OCI-LY1 (cell line): ENCODE measurements around the gene APBB3.
"Not testable (repeated sequence)": the region's sequence is repeated elsewhere in the genome, so short reads cannot be mapped to it uniquely, and the experiment has no call there.

Source experiments
- H2AFZ ChIP-seq: fragments of 200-600 bp; sonication (generic), shearing (Covaris generic); 2 replicates; pipeline ENCODE4 v1.6.0; 2014; ENCODE audit warnings: antibody characterized with exemption, mild to moderate bottlenecking, low read length
- H3F3A ChIP-seq: fragments of 200-600 bp; sonication (generic), shearing (Covaris generic); 2 replicates; pipeline ENCODE4 v1.6.0; 2014; ENCODE audit warnings: mild to moderate bottlenecking, antibody characterized with exemption, low read length, moderate library complexity; ENCODE audit not compliant: insufficient read depth
- H3K27ac ChIP-seq: fragments of 200-600 bp; sonication (generic); 2 replicates; pipeline ENCODE4 v1.5.1; 2014; ENCODE audit warnings: low read length, mixed run types, mild to moderate bottlenecking, low read depth; ENCODE audit not compliant: poor library complexity, severe bottlenecking
- H3K27me3 ChIP-seq: fragments of 200-600 bp; sonication (generic); 2 replicates; pipeline ENCODE4 v1.6.0; 2014; ENCODE audit warnings: antibody characterized with exemption, mild to moderate bottlenecking, low read length, moderate library complexity; ENCODE audit not compliant: insufficient read depth
- H3K36me3 ChIP-seq: fragments of 200-600 bp; sonication (generic); 2 replicates; pipeline ENCODE4 v1.6.1; 2014; ENCODE audit warnings: mild to moderate bottlenecking, antibody characterized with exemption, low read length, moderate library complexity, mixed read lengths; ENCODE audit not compliant: insufficient read depth
- H3K4me1 ChIP-seq: fragments of 200-600 bp; sonication (generic); 2 replicates; pipeline ENCODE4 v1.5.1; 2014; ENCODE audit warnings: mild to moderate bottlenecking, low read length, moderate library complexity; ENCODE audit not compliant: insufficient read depth, severe bottlenecking
- H3K4me2 ChIP-seq: fragments of 200-600 bp; sonication (generic), shearing (Covaris generic); 2 replicates; pipeline ENCODE4 v1.6.1; 2014; ENCODE audit warnings: low read length
- H3K4me3 ChIP-seq: fragments of 200-600 bp; sonication (generic); 2 replicates; pipeline ENCODE4 v1.5.1; 2014; ENCODE audit warnings: low read length, low read depth, mild to moderate bottlenecking, mixed read lengths; ENCODE audit not compliant: poor library complexity, severe bottlenecking
- H3K79me2 ChIP-seq: fragments of 200-600 bp; shearing (Covaris generic); 2 replicates; pipeline ENCODE4 v1.6.1; 2016; ENCODE audit warnings: mixed run types, low read length, mixed read lengths; ENCODE audit not compliant: insufficient read depth
- H3K9ac ChIP-seq: fragments of 200-600 bp; sonication (generic), shearing (Covaris generic); 2 replicates; pipeline ENCODE4 v1.6.1; 2014; ENCODE audit warnings: mild to moderate bottlenecking, low read length, mixed read lengths
- H3K9me2 ChIP-seq: fragments of 200-600 bp; sonication (generic), shearing (Covaris generic); 2 replicates; pipeline ENCODE4 v1.6.1; 2014; ENCODE audit warnings: low read depth, mild to moderate bottlenecking, low read length, mixed read lengths
- H3K9me3 ChIP-seq: fragments of 200-600 bp; shearing (Covaris generic); 2 replicates; pipeline ENCODE4 v1.6.1; 2014; ENCODE audit warnings: low read length, mixed read lengths
- H4K20me1 ChIP-seq: fragments of 200-600 bp; sonication (generic), shearing (Covaris generic); 2 replicates; pipeline ENCODE4 v1.6.0; 2016; ENCODE audit warnings: mild to moderate bottlenecking, low read length; ENCODE audit not compliant: insufficient read depth
- CTCF ChIP-seq: fragments of 200-600 bp; sonication (generic), shearing (Covaris generic); IDR thresholded peaks from 2 replicates; pipeline ENCODE4 v1.5.1; 2017; ENCODE audit warnings: mild to moderate bottlenecking, antibody characterized with exemption, low read length, moderate library complexity, mixed read lengths
- EZH2 ChIP-seq: fragments of 200-600 bp; sonication (generic), shearing (Covaris generic); IDR thresholded peaks from 2 replicates; pipeline ENCODE4 v1.8.0; 2017; ENCODE audit warnings: borderline replicate concordance, mixed run types, mild to moderate bottlenecking, antibody characterized with exemption, low read length, moderate library complexity, mixed read lengths

The APBB3 gene

GRCh38 chr5:140588311-140589070 lies 24.1 kb upstream of the APBB3 start:
- Histone ChIP-seq H3K27me3 (no peaks in the 10 kb centered on the region), H3K4me3 (no peak overlapping the region), H3K9me3 (no peaks in the 10 kb centered on the region), H3K4me2 (no peak overlapping the region), H3K79me2 (no peaks in the 10 kb centered on the region), H4K20me1 (no peaks in the 10 kb centered on the region), H3K27ac (no peak overlapping the region), H2AFZ (no peak overlapping the region), H3K4me1 (no peaks in the 10 kb centered on the region), H3K36me3 (no peaks in the 10 kb centered on the region), H3K9ac (no peak overlapping the region), H3F3A (no peaks in the 10 kb centered on the region), H3K9me2 (no peaks in the 10 kb centered on the region)
- TF ChIP-seq CTCF (no peak), EZH2 (no peak)

GRCh38 chr5:140587495-140587894 lies 23.1 kb upstream of the APBB3 start:
- no peaks in the 10 kb centered on the region for H3K9me3 ChIP-seq
- H3K79me2 ChIP-seq: no peaks in the 10 kb centered on the region
- H3K9ac ChIP-seq: no peak overlapping the region
- no peaks in the 10 kb centered on the region for H3K27me3 ChIP-seq
- H3K4me1 ChIP-seq: no peaks in the 10 kb centered on the region
- H3K9me2 ChIP-seq: no peaks in the 10 kb centered on the region
- H2AFZ ChIP-seq: no peak overlapping the region
- TF ChIP-seq CTCF (no peak), EZH2 (no peak)
- H3F3A ChIP-seq: no peaks in the 10 kb centered on the region
- H3K4me3 ChIP-seq: no peak overlapping the region
- no peak overlapping the region for H3K4me2 ChIP-seq
- H4K20me1 ChIP-seq: no peaks in the 10 kb centered on the region
- no peak overlapping the region for H3K27ac ChIP-seq
- H3K36me3 ChIP-seq: no peaks in the 10 kb centered on the region

DNA sequence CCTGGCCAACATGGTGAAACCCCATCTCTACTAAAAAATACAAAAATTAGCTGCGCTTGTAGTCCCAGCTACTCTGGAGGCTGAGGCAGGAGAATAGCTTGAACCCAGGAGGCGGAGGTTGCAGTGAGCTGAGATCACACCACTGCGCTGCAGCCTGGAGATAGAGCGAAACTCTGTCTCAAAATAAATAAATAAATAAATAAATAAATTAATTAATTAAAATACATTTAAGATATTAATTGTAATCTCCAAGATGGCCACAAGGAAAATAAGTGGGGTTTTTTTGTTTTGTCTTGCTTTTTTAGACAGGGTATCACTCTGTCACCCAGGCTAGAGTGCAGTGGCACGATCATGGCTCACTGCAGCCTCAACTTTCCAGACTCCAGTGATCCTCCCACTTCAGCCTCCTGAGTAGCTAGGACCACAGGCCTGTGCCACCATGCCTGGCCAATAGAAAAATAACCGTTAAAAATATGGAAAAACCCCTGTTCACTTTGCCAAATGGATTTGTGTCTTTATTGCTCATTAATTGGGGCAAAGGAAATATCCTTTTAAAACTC lies 14.9 kb upstream of the APBB3 start:
- not testable (repeated sequence) for H3K36me3 ChIP-seq, H3F3A ChIP-seq, H3K27me3 ChIP-seq, H3K27ac ChIP-seq, H3K4me3 ChIP-seq, H3K9me2 ChIP-seq, H3K4me2 ChIP-seq, H3K9ac ChIP-seq, H2AFZ ChIP-seq, H3K4me1 ChIP-seq, H3K9me3 ChIP-seq, H3K79me2 ChIP-seq, H4K20me1 ChIP-seq

DNA sequence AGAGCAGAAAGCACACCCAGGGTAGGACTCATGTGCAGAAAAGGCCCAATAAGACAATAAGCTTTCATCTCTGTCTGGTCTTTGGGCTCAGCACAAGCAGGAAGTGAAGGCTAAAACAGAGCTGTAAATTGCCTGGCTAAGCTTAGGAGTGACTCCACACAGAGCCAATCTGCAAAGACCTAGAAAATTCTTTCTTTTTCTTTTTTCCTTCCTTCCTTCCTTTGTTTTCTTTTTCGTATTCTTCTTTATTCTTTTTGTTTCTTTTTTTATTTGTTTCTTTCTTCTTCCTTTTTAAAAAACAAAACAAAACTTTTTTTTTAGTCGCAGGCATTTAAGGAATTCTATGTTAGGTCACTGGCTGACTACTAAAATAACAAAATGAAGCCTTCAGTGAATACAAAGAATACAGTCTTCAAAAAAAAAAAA lies 12.4 kb upstream of the APBB3 start:
- no peak overlapping the region for H3K4me3 ChIP-seq
- no peak overlapping the region for H3K9ac ChIP-seq
- H3K79me2 ChIP-seq: no peaks in the 10 kb centered on the region
- H3K9me2 ChIP-seq: no peaks in the 10 kb centered on the region
- no peak overlapping the region for H3K27ac ChIP-seq
- no peak overlapping the region for H3K4me2 ChIP-seq
- no peaks in the 10 kb centered on the region for H3K36me3 ChIP-seq
- no peaks in the 10 kb centered on the region for H4K20me1 ChIP-seq
- no peak for TF ChIP-seq CTCF
- no peak for TF ChIP-seq EZH2
- H3K4me1 ChIP-seq: no peaks in the 10 kb centered on the region
- no peaks in the 10 kb centered on the region for H3K27me3 ChIP-seq
- no peaks in the 10 kb centered on the region for H3K9me3 ChIP-seq
- H3F3A ChIP-seq: no peaks in the 10 kb centered on the region
- no peak overlapping the region for H2AFZ ChIP-seq
